ENCODE data around the gene ATR.
A peak's percentile ranks its signal among the peaks of the same experiment; 100 is the strongest.
"Not testable (repeated sequence)": the region's sequence is repeated elsewhere in the genome, so short reads cannot be mapped to it uniquely, and the experiment has no call there.

The ATR gene

GRCh38 chr3:142595141-142595540 lies 16.6 kb upstream of the ATR start:
- DNase-seq (ENCODE audit: low read depth, low spot score), result no peak

- not testable (repeated sequence) for DNase-seq (ENCODE audit: low read depth, low spot score)
Measured at GRCh38 chr3:142592268-142592667, 13.7 kb upstream of the ATR start.

GRCh38 chr3:142588703-142589102 lies 10.2 kb upstream of the ATR start:
- DNase-seq (ENCODE audit: low read depth, low spot score), result no peak

GRCh38 chr3:142586803-142587406 lies 8.4 kb upstream of the ATR start:
- DNase-seq (ENCODE audit: low read depth, low spot score), result peak; percentile 58

GRCh38 chr3:142581070-142581469 lies 2.5 kb upstream of the ATR start:
- DNase-seq (ENCODE audit: low read depth, low spot score), result not testable (repeated sequence)

- DNase-seq (ENCODE audit: low read depth, low spot score), result no peak
Measured at GRCh38 chr3:142580061-142580423, 1.5 kb upstream of the ATR start.

GRCh38 chr3:142577696-142578328 lies 721 bp downstream of the ATR start:
- no peak for DNase-seq (ENCODE audit: low read depth, low spot score)

GRCh38 chr3:142576792-142577191 lies 1.7 kb downstream of the ATR start:
- DNase-seq (ENCODE audit: low read depth, low spot score), result no peak

- DNase-seq (ENCODE audit: low read depth, low spot score), result no peak
Measured at GRCh38 chr3:142574665-142575064, 3.9 kb downstream of the ATR start.

- DNase-seq (ENCODE audit: low read depth, low spot score), result not testable (repeated sequence)
Measured at GRCh38 chr3:142574223-142574622, 4.3 kb downstream of the ATR start.

- not testable (repeated sequence) for DNase-seq (ENCODE audit: low read depth, low spot score)
Measured at GRCh38 chr3:142569422-142569821, 9.1 kb downstream of the ATR start.

- DNase-seq (ENCODE audit: low read depth, low spot score), result no peak
Measured at GRCh38 chr3:142568393-142569017, 10.0 kb downstream of the ATR start.

- no peak for DNase-seq (ENCODE audit: low read depth, low spot score)
Measured at GRCh38 chr3:142566096-142566495, 12.4 kb downstream of the ATR start.

GRCh38 chr3:142563496-142563997 lies 15.0 kb downstream of the ATR start:
- DNase-seq (ENCODE audit: low read depth, low spot score), result no peak

GRCh38 chr3:142560118-142560517 lies 18.4 kb downstream of the ATR start:
- DNase-seq (ENCODE audit: low read depth, low spot score), result no peak

- no peak for DNase-seq (ENCODE audit: low read depth, low spot score)
Measured at GRCh38 chr3:142553741-142554140, 24.8 kb downstream of the ATR start.

- DNase-seq (ENCODE audit: low read depth, low spot score), result not testable (repeated sequence)
Measured at GRCh38 chr3:142552579-142552978, 26.0 kb downstream of the ATR start.

GRCh38 chr3:142549986-142550385 lies 28.5 kb downstream of the ATR start:
- DNase-seq (ENCODE audit: low read depth, low spot score), result no peak

- DNase-seq (ENCODE audit: low read depth, low spot score), result no peak
Measured at GRCh38 chr3:142543307-142543706, 35.2 kb downstream of the ATR start.

- DNase-seq (ENCODE audit: low read depth, low spot score), result no peak
Measured at GRCh38 chr3:142542054-142542453, 36.5 kb downstream of the ATR start.

GRCh38 chr3:142536519-142536918 lies 42.0 kb downstream of the ATR start:
- DNase-seq (ENCODE audit: low read depth, low spot score), result no peak

- no peak for DNase-seq (ENCODE audit: low read depth, low spot score)
Measured at GRCh38 chr3:142534543-142534942, 44.0 kb downstream of the ATR start.

GRCh38 chr3:142530296-142530695 lies 48.2 kb downstream of the ATR start:
- DNase-seq (ENCODE audit: low read depth, low spot score), result no peak
